NCI-H69 (cell line): ENCODE data around the gene L1CAM.

Experiments used
- DNase-seq: peaks from one replicate; lab custom pipeline; 2025; lab: John Stamatoyannopoulos, UW

Gene L1CAM, protein sequence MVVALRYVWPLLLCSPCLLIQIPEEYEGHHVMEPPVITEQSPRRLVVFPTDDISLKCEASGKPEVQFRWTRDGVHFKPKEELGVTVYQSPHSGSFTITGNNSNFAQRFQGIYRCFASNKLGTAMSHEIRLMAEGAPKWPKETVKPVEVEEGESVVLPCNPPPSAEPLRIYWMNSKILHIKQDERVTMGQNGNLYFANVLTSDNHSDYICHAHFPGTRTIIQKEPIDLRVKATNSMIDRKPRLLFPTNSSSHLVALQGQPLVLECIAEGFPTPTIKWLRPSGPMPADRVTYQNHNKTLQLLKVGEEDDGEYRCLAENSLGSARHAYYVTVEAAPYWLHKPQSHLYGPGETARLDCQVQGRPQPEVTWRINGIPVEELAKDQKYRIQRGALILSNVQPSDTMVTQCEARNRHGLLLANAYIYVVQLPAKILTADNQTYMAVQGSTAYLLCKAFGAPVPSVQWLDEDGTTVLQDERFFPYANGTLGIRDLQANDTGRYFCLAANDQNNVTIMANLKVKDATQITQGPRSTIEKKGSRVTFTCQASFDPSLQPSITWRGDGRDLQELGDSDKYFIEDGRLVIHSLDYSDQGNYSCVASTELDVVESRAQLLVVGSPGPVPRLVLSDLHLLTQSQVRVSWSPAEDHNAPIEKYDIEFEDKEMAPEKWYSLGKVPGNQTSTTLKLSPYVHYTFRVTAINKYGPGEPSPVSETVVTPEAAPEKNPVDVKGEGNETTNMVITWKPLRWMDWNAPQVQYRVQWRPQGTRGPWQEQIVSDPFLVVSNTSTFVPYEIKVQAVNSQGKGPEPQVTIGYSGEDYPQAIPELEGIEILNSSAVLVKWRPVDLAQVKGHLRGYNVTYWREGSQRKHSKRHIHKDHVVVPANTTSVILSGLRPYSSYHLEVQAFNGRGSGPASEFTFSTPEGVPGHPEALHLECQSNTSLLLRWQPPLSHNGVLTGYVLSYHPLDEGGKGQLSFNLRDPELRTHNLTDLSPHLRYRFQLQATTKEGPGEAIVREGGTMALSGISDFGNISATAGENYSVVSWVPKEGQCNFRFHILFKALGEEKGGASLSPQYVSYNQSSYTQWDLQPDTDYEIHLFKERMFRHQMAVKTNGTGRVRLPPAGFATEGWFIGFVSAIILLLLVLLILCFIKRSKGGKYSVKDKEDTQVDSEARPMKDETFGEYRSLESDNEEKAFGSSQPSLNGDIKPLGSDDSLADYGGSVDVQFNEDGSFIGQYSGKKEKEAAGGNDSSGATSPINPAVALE

GRCh38 chrX:153885968-153886903, at the start of gene L1CAM:
L1CAM (minus strand) TSS chrX:153886173; CDS start chrX:153875836, 10,337 bp downstream.
- peak; percentile 69 for DNase-seq

GRCh38 chrX:153935326-153935851, 49.4 kb upstream of the L1CAM start:
- DNase-seq, result no peak

- DNase-seq, result peak; percentile 89
These were observed 48.9 kb upstream of the L1CAM start, which contains the start of gene NAA10 for GRCh38 chrX:153934762-153935325. NAA10 (minus strand) TSS chrX:153935037; CDS start chrX:153934904, 133 bp downstream.

GRCh38 chrX:153934148-153934761, 48.3 kb upstream of the L1CAM start:
- peak; percentile 17 for DNase-seq

GRCh38 chrX:153933748-153934147, 47.8 kb upstream of the L1CAM start:
- DNase-seq, result no peak

DNA sequence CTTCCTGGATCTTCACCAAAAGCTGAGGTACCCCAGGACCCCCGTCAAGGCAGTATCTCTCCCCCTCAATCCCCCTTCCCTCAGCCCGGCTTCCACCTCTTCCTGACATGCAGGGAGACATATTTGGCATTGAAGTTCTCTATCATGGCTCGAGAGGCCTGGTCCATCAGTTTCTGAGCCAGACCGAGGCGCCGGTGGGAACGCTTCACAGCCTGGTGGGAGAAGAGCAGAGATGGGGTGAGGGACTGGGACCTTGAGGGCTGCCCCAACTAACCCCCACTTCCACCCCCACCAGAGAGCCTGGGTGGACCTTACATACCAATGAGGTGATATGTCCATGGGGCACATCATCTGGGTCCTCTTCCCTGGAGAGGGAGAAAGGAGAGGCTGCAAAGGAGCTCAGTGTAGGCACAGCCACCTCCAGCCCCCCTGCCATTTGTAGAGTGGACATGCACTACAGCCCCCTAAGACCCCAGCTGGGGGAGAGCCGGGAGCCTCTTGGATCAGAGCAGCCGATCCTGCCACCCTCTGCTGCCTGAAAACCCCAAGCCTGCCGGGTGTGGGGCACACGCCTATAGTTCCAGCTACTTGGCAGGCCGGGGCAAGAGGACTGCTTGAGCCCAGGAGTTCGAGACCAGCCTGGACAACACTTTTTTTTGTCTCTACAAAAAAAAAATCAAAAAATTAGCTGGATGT, 46.4 kb upstream of the L1CAM start:
- DNase-seq, result no peak

GRCh38 chrX:153931748-153932147, 45.8 kb upstream of the L1CAM start:
- no peak for DNase-seq

DNA sequence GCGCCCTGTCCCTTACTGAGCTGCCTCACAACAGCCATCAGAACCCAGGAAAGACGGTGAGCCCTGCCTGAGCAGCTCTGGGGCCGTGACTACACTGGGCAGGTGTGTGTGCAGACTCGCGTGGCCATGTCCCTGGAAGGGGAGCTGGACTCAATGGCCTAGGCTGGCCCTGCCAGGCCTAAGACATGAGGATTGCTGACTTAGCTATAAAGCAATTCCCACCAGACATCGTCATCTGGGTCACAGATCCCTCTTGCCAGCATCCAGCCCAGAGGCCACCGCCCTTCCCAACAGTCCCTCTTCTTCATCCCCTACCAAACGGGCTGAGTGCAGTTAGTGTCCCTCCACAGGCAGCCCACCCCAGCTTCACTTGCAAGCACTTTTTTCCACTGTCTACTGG, 45.2 kb upstream of the L1CAM start:
- no peak for DNase-seq

DNA sequence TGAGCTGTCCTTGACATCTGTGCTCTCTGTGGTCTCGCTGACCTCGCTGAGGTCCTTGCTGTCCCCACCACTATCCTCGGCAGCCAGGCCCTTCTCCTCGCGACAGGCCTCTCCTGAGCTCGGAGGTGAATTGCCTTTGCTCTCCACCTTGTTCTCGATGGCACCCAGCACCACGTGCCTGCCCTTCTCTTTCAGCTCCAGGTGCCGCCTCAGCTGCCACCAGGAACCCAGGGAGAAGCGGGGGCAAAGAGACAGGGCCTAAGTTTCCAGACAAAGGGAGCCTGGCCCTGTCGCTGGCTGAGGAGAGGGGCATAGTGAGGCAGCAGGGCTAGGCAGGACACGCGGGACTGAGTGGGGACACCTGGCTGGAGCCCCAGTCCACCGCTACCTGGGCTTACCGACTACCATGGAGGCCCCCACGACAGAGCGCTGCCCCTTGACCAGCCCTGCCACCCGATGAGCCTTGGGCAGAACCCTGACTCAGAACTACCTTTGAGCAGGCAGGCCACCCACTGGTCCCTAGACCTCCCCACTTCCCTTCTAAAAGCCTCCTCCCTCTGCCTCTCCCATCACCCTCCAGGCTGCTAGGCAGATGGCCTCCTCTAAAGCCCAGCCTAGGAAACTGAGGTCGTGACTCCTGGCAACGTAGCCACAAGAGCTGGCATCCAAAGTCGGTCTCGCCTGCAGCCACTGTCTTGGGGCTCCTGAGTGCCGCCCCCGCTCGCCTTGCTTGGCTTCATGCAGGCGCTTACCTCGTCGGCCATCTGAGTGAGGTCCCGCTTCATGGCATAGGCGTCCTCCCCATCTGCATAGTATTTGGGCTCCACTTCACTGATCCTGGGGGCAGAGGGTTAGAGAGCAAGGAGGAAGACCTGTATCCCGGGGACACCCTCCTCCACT, 44.3 kb upstream of the L1CAM start:
- no peak for DNase-seq

GRCh38 chrX:153929576-153929975, 43.6 kb upstream of the L1CAM start:
- DNase-seq, result no peak

DNA sequence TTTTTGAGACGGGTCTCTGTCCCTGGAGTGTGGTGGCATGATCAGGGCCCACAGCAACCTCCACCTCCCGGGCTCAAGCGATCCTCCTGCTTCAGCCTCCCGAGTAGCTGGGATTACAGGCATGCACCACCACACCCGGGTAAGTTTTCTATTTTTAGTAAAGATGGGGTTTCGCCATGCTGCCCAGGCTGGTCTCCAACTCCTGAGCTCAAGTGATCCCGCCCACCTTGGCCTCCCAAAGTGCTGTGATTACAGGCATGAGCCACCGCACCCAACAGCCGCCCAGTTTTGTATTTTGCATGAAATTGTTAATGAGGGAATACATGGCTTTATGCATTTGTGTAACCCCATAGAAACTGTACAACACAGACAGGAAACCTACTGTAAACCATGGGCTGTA, 42.9 kb upstream of the L1CAM start:
- DNase-seq, result no peak

- DNase-seq, result peak; percentile 98
These were observed 42.2 kb upstream of the L1CAM start for GRCh38 chrX:153927922-153928760.

GRCh38 chrX:153927672-153927921, 41.6 kb upstream of the L1CAM start:
- DNase-seq, result no peak

DNA sequence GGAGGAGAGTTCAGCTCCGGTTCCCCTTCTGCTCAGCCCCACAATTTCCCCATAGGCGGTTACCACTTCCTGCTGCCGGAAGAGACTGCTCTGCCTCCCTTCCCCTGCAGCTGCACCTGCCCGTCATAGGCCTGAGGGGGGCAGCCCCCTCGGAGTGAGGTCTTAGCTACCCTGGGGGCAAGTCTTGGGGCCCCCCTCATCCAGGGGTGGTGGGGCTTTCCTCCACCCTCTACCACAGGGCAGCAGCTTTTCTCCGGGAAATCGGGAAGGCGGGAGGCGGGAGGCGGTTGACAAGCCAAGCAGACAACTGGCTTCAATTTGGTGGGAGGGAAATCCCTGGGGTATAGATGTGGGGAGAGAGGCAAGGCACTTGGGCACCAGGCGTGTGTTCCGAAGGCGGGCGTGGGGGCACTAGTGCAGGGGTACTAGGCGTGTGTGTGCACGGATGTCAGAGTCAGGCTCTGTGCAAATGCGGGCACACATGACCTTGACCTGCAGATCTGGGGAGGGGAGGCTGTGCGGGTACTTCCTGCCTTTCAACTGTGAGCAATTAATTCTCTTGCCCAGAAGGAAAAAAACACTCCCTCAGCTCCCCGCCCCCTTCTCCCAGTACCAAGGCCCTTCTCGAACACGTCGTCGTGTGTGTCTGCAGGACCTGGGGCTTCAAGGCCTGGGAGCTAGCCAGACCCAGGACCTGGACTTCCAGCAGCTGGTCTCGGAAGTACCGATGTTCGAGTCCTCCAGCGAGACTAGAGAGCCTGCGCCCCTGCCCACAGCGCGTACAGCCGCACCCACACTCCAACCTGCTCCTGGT, 41.1 kb upstream of the L1CAM start:
- peak; percentile 82 for DNase-seq

GRCh38 chrX:153926552-153926857, 40.5 kb upstream of the L1CAM start:
- no peak for DNase-seq

- no peak for DNase-seq
These were observed 40.0 kb upstream of the L1CAM start, which contains the start of gene ARHGAP4 for GRCh38 chrX:153925739-153926551. ARHGAP4 (minus strand) TSS chrX:153926264; CDS start chrX:153926202, 62 bp downstream.
